Measurements from ENCODE around the gene LEF1. TPM values are rescaled to one million over a fixed set of nuclear protein-coding genes. Genes with fewer than 3 reads are reported as not detected.

LEF1 gene
- total and polyA plus RNA-seq, 2 of the 8 experiments (the other 6 are each of a cell fraction or from before 2014, with no cell fraction given), result 2.6 to 5.2 TPM

GRCh38 chr4:108078024-108078733 is 90.6 kb downstream of the LEF1 start:
- Histone ChIP-seq H3K9me3 (ENCODE audit: insufficient read depth in 2 of 2, low read depth in 1 of 2, low read length in 1 of 2) (no peaks in the 10 kb centered on the region; a peak in 1 of 4 replicates), H4K20me1 (replicated peaks in 1 of 2; ENCODE audit: control insufficient read depth in 1 of 2, insufficient read depth in 2 of 2, low read length in 2 of 2) (no peaks in the 10 kb centered on the region), H2BK20ac (ENCODE audit: low read length) (no peak overlapping the region), H3K27ac (ENCODE audit: low read depth, low read length) (no peak overlapping the region), H2AK5ac (ENCODE audit: low read depth, low read length) (no peak overlapping the region), H3K79me2 (ENCODE audit: control insufficient read depth in 1 of 2, insufficient read depth in 2 of 2, low read length in 2 of 2) (no peaks in the 10 kb centered on the region), H3K27me3 (replicated peaks in 1 of 4; ENCODE audit: control insufficient read depth in 3 of 4, extremely low read depth in 1 of 4, insufficient read depth in 3 of 4, low read length in 3 of 4) (no peaks in the 10 kb centered on the region), H2AFZ (ENCODE audit: low read length) (no peak overlapping the region), H3K9ac (replicated peaks in 1 of 4; ENCODE audit: extremely low read depth in 1 of 4, low read depth in 3 of 4, low read length in 3 of 4) (no peak overlapping the region), H2BK120ac (replicated peaks; ENCODE audit: low read depth, low read length) (no peak overlapping the region), H2BK5ac (ENCODE audit: low read depth, low read length) (no peak overlapping the region), H3K4me2 (ENCODE audit: insufficient read depth in 1 of 2, low read depth in 2 of 2, low read length in 2 of 2) (no peak overlapping the region), H4K5ac (ENCODE audit: insufficient read length, low read depth, low read length) (no peak overlapping the region), H3K79me1 (ENCODE audit: low read depth, low read length) (no peaks in the 10 kb centered on the region), H3K4me1 (replicated peaks in 1 of 4; ENCODE audit: control insufficient read depth in 3 of 4, insufficient read depth in 4 of 4, low read length in 3 of 4) (no peaks in the 10 kb centered on the region), H3K23ac (ENCODE audit: insufficient read length) (no peak overlapping the region), H3K14ac (ENCODE audit: insufficient read length) (no peak overlapping the region), H3K56ac (replicated peaks; ENCODE audit: insufficient read length, low read depth, low read length) (no peak overlapping the region), H3K36me3 (ENCODE audit: control insufficient read depth in 2 of 4, insufficient read depth in 4 of 4, low read length in 3 of 4) (no peaks in the 10 kb centered on the region; a peak in 1 of 8 replicates), H4K8ac (ENCODE audit: extremely low read depth, insufficient read depth, low read length) (no peak overlapping the region), H2BK15ac (ENCODE audit: low read length) (no peak overlapping the region), H3K18ac (ENCODE audit: extremely low read depth, low read length) (no peak overlapping the region), H2BK12ac (ENCODE audit: low read depth, low read length) (no peak overlapping the region), H3K4me3 (ENCODE audit: extremely low read depth in 1 of 4, insufficient read depth in 2 of 4, low read depth in 3 of 4, low read length in 4 of 4) (no peak overlapping the region), H3K4ac (replicated peaks; ENCODE audit: insufficient read length, low read depth, low read length) (no peak overlapping the region), H4K91ac (replicated peaks; ENCODE audit: insufficient read length, low read length) (no peak overlapping the region), H3K23me2 (ENCODE audit: low read depth, low read length) (no peaks in the 10 kb centered on the region)
- POLR2A ChIA-PET (ENCODE audit: partially characterized antibody), result no interaction called here
- WGBS, 2 experiments (ENCODE audit: extremely low coverage in 1 of 2, insufficient coverage in 1 of 2, insufficient read length in 1 of 2, insufficient replicate concordance in 2 of 2, low coverage in 1 of 2, low lambda C conversion rate in 2 of 2, missing lambda C conversion rate in 1 of 2), result 75% methylated on average over 5 of the region's 5 CpGs; no CpG with 5 or more reads in 1 of the 2 experiments
- FAIRE-seq, result no peak
- no peak for DNase-seq (ENCODE audit: low read depth in 1 of 2, low spot score in 2 of 2)
- CTCF ChIA-PET (ENCODE audit: partially characterized antibody), result interaction anchor here (2.0 kb wide), 1 partner anchor 59 kb away, joined by 6 read pairs; no protein-coding TSS in a partner anchor
- no peak for TF ChIP-seq RNF2 (IDR thresholded peaks at IDR 0.05; ENCODE audit: borderline replicate concordance, low read depth, low read length, missing control alignments, poor library complexity, severe bottlenecking)
- no peak for TF ChIP-seq EZH2 (IDR thresholded peaks at IDR 0.05; ENCODE audit: low read depth, low read length, severe bottlenecking)
- TF ChIP-seq BACH1 (IDR thresholded peaks at IDR 0.05; ENCODE audit: low read length), result no peak
- no peak for TF ChIP-seq POLR2A (IDR thresholded peaks at IDR 0.05; ENCODE audit: control extremely low read depth in 1 of 2, low read depth in 2 of 2, low read length in 2 of 2)
- TF ChIP-seq USF2 (IDR thresholded peaks at IDR 0.05; ENCODE audit: low read length), result no peak

All from H1 (cell line).